ENCODE data around the gene RSL1D1.

The RSL1D1 gene

DNA sequence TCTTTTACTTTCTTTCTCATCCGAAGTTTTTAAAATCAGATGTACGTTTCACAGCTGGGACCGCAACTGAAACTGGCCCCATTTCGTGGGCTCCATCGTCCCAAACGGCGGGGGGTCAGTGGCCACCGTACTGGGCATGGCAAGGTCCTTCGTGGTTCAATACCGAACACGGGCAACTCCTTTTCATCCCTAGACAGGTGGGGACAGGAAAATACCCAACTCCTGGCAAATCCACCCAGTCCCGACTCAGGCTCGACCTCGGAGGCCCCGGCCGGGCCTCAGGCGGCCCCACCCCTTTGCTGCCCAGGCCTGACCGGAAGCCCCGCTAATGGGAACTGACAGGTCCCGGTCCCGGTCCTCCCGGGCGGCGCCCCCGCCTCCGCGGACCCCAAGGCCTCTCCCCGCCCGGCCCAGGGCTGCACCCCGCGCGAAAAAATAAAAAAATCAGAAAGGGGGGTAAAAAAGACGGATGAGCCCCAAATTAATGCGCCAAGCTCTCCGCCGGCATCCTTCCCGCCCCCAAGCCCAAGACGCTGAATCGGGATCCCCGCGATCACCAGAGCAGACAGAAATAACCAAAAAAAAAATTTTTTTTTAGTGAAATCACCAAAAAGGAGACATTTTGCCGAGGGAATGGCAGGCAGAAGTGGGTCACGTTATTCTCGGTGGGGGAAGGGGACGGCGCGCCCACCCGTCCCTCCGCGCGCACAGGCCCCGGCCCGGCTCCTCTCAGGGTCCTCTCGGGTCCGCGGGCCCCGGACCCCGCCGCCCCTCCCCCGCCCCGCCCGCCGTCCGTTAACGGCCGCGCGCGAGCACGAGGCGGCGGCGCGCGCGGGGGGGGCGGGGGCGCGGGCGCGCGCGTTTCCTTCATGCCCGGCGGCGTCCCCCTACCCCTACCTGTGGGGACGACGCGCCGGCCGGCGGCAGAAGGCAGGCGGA lies 54.8 kb downstream of the RSL1D1 start:
- peak; percentile 37 for DNase-seq (ENCODE audit: low spot score)

DNA sequence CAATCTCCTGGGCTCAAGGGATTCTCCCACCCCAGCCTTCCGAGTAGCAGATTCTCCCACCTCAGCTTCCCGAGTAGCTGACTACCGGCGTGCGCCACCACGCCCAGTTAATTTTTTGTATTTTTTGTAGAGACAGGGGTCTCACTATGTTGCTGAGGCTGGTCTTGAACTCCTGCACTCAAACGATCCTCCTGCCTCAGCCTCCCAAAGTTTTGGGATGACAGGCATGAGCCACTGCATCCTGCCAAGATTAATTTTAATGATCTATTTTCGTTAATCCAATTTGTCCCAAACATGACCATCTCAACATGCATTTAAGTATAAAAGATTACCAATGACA lies 55.5 kb downstream of the RSL1D1 start:
- no peak for TF ChIP-seq CTCF (IDR thresholded peaks at IDR 0.05; ENCODE audit: extremely low read depth, missing control alignments)
- no peak for DNase-seq (ENCODE audit: low spot score)

More for the DNA sequence above, 54.8 kb downstream of the RSL1D1 start:
- TF ChIP-seq CTCF (IDR thresholded peaks at IDR 0.05; ENCODE audit: extremely low read depth, missing control alignments): no peak

- TF ChIP-seq CTCF (IDR thresholded peaks at IDR 0.05; ENCODE audit: extremely low read depth, missing control alignments): no peak
- no peak for DNase-seq (ENCODE audit: low spot score)
These were observed 56.1 kb downstream of the RSL1D1 start for GRCh38 chr16:11794996-11795886.

GRCh38 chr16:11794447-11794846 lies 56.9 kb downstream of the RSL1D1 start:
- DNase-seq (ENCODE audit: low spot score): no peak
- TF ChIP-seq CTCF (IDR thresholded peaks at IDR 0.05; ENCODE audit: extremely low read depth, missing control alignments): no peak

GRCh38 chr16:11793840-11794239 lies 57.5 kb downstream of the RSL1D1 start:
- no peak for TF ChIP-seq CTCF (IDR thresholded peaks at IDR 0.05; ENCODE audit: extremely low read depth, missing control alignments)
- DNase-seq (ENCODE audit: low spot score): no peak

- no peak for TF ChIP-seq CTCF (IDR thresholded peaks at IDR 0.05; ENCODE audit: extremely low read depth, missing control alignments)
- no peak for DNase-seq (ENCODE audit: low spot score)
These were observed 58.7 kb downstream of the RSL1D1 start for GRCh38 chr16:11792410-11793241.

Measured in GM20000 (cell line).